Liver (tissue), 3 donors: ENCODE data around the gene RRP15.

ENCODE experiments used
- FOXA1 ChIP-seq: IDR thresholded peaks from 2 replicates; pipeline ENCODE4 v1.6.1; 2016; ENCODE audit warnings: antibody characterized with exemption
- JUND ChIP-seq, 2 donors: IDR thresholded peaks; 2 replicates each; pipeline ENCODE4 v1.6.1; 2016; ENCODE audit warnings: antibody characterized with exemption in 2 of 2
- NR2F2 ChIP-seq: IDR thresholded peaks from 2 replicates; pipeline ENCODE4 v1.6.1; 2016; ENCODE audit warnings: antibody characterized with exemption
- RAD21 ChIP-seq, 2 donors: IDR thresholded peaks; 2 replicates each; pipeline ENCODE4 v1.6.1; 2016; ENCODE audit warnings: antibody characterized with exemption in 2 of 2, mild to moderate bottlenecking in 2 of 2
- SP1 ChIP-seq: IDR thresholded peaks from 2 replicates; pipeline ENCODE4 v1.6.1; 2018; ENCODE audit warnings: antibody characterized with exemption, mild to moderate bottlenecking
- TAF1 ChIP-seq: conservative IDR thresholded peaks from 2 replicates; pipeline ENCODE4 v1.6.1; 2016; ENCODE audit warnings: antibody characterized with exemption, mild to moderate bottlenecking
- TF ChIP-seq, protein P1 (sequence below): fragments of 150-350 bp; IDR thresholded peaks from 2 replicates; pipeline ENCODE4 v1.5.1; 2017; ENCODE audit warnings: improper control_type of control experiment, low read depth, low read length; ENCODE audit not compliant: missing input control
- TF ChIP-seq, protein P2 (sequence below): IDR thresholded peaks from 2 replicates; pipeline ENCODE4 v1.6.1; 2016; ENCODE audit warnings: antibody characterized with exemption, mild to moderate bottlenecking
- TF ChIP-seq, protein P3 (sequence below): IDR thresholded peaks from 2 replicates; pipeline ENCODE4 v1.6.1; 2016; ENCODE audit warnings: antibody characterized with exemption
- donor health status: healthy.
- donor health status: healthy.

DNA sequence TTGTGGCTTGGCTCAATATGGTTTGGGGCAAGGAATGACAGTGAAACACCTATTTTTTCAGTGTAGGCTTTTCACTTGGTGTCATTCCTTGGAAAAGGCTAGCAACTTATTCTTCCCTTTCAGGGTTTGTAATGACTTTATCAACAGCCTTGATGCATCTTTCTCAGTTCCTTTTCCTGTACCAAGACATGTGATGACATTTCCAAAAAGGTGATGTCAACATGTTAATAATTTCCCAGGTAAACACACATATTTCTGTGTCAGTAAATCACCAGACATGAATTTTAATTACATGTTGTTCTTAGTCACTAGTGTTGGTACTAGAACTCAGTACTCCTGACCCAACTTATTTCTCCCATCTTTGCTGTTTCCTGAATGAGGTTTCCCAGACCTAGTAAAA, 37.8 kb upstream of the RRP15 start:
- TF ChIP-seq, protein P1, sequence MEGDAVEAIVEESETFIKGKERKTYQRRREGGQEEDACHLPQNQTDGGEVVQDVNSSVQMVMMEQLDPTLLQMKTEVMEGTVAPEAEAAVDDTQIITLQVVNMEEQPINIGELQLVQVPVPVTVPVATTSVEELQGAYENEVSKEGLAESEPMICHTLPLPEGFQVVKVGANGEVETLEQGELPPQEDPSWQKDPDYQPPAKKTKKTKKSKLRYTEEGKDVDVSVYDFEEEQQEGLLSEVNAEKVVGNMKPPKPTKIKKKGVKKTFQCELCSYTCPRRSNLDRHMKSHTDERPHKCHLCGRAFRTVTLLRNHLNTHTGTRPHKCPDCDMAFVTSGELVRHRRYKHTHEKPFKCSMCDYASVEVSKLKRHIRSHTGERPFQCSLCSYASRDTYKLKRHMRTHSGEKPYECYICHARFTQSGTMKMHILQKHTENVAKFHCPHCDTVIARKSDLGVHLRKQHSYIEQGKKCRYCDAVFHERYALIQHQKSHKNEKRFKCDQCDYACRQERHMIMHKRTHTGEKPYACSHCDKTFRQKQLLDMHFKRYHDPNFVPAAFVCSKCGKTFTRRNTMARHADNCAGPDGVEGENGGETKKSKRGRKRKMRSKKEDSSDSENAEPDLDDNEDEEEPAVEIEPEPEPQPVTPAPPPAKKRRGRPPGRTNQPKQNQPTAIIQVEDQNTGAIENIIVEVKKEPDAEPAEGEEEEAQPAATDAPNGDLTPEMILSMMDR: no peak
- no peak for TF ChIP-seq JUND (IDR thresholded peaks at IDR 0.05)
- no peak for TF ChIP-seq SP1
- TF ChIP-seq, protein P2, sequence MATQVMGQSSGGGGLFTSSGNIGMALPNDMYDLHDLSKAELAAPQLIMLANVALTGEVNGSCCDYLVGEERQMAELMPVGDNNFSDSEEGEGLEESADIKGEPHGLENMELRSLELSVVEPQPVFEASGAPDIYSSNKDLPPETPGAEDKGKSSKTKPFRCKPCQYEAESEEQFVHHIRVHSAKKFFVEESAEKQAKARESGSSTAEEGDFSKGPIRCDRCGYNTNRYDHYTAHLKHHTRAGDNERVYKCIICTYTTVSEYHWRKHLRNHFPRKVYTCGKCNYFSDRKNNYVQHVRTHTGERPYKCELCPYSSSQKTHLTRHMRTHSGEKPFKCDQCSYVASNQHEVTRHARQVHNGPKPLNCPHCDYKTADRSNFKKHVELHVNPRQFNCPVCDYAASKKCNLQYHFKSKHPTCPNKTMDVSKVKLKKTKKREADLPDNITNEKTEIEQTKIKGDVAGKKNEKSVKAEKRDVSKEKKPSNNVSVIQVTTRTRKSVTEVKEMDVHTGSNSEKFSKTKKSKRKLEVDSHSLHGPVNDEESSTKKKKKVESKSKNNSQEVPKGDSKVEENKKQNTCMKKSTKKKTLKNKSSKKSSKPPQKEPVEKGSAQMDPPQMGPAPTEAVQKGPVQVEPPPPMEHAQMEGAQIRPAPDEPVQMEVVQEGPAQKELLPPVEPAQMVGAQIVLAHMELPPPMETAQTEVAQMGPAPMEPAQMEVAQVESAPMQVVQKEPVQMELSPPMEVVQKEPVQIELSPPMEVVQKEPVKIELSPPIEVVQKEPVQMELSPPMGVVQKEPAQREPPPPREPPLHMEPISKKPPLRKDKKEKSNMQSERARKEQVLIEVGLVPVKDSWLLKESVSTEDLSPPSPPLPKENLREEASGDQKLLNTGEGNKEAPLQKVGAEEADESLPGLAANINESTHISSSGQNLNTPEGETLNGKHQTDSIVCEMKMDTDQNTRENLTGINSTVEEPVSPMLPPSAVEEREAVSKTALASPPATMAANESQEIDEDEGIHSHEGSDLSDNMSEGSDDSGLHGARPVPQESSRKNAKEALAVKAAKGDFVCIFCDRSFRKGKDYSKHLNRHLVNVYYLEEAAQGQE: no peak
- no peak for TF ChIP-seq RAD21 (IDR thresholded peaks at IDR 0.05)
- TF ChIP-seq, protein P3, sequence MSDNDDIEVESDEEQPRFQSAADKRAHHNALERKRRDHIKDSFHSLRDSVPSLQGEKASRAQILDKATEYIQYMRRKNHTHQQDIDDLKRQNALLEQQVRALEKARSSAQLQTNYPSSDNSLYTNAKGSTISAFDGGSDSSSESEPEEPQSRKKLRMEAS: no peak
- no peak for TF ChIP-seq TAF1
- no peak for TF ChIP-seq FOXA1
- no peak for TF ChIP-seq NR2F2
